GM06990 (cell line): ENCODE results near the gene QPRT.
"Not testable (repeated sequence)": the region's sequence is repeated elsewhere in the genome, so short reads cannot be mapped to it uniquely, and the experiment has no call there.

Source experiments
- DNase-seq: peaks from one replicate; pipeline ENCODE4 v3.0.0-alpha.2; 2011; ENCODE audit not compliant: insufficient read length; ENCODE audit errors: extremely low read depth
- H3K27me3 ChIP-seq: replicated peaks from 2 replicates; pipeline ENCODE4 v1.6.0; 2011; ENCODE audit warnings: low read length; ENCODE audit not compliant: control insufficient read depth, insufficient read depth
- H3K36me3 ChIP-seq: 2 replicates; pipeline ENCODE4 v1.5.1; 2011; ENCODE audit warnings: low read length; ENCODE audit not compliant: control insufficient read depth, insufficient read depth
- H3K4me3 ChIP-seq: replicated peaks from 2 replicates; pipeline ENCODE4 v1.5.1; 2011; ENCODE audit warnings: low read depth, mild to moderate bottlenecking, control low read depth, low read length
- CTCF ChIP-seq: IDR thresholded peaks from 2 replicates; pipeline ENCODE4 v1.5.1; 2011; ENCODE audit warnings: low read length, control low read depth, mild to moderate bottlenecking, inconsistent platforms; ENCODE audit not compliant: insufficient read depth, poor library complexity, severe bottlenecking

QPRT gene

DNA sequence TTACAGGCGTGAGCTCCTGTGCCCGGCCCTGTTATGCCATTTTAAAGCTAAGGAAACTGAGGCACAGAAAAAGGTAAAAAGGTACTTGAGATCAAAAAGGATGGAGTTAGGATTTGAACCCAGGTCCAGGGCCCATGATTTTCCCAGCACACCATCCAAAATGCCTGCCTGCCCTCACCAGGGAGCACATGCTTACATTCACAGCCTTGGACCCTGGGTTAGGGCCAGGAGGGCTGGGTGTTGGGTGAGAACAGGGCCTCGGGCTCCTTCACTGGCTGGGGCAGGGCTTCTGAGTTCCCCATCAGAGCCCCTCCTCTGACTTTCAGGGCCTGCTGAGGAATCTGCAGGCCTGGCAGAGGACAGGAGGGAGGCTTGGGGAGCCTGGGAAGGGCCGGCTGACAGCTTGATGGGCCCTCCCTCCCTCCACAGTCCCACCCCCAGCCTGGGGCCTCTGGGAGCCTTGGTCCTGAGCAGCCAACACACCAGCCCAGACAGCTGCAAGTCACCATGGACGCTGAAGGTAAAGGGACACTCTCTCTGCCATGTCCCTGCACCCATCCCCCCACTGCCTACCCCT lies at the start of gene QPRT:
QPRT (plus strand) TSS at position 490 of the 577 bp plus-strand sequence; CDS start at position 508, 18 bp downstream.
- Histone ChIP-seq H3K4me3 (peak within 1 kb of the TSS; percentile 60), H3K27me3 (no peaks in the 10 kb centered on the region), H3K36me3 (no peaks in the 10 kb centered on the region; the same call in 1 of the 2 replicates)
- no peak for TF ChIP-seq CTCF
- DNase-seq, result peak; percentile 55

DNA sequence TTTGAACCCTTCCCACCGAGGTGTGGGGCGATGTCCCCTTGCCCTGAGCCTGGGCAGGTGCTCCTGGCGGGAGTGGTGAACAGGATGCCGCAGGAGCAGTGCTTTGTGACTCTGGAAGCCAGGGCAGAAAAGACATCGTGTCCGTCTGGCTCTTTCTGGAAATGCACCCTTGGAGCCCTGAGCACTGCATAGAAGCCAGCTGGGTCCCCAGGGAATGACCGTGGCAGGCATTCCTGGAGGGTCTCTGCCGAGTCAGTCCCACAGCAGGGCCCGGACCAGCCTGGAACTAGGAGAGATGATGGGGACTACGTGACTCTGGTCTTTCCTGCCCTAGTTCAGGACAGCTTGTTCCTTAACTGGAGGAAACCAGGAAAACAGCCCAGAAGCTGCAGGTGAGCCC lies 49.7 kb upstream of the QPRT start:
- not testable (repeated sequence) for H3K36me3 ChIP-seq, DNase-seq, H3K4me3 ChIP-seq, H3K27me3 ChIP-seq

- H3K36me3 ChIP-seq, H3K27me3 ChIP-seq, H3K4me3 ChIP-seq, DNase-seq: not testable (repeated sequence)
These were observed 47.3 kb upstream of the QPRT start for GRCh38 chr16:29631658-29632057.

GRCh38 chr16:29635902-29636301 lies 43.1 kb upstream of the QPRT start:
- DNase-seq, H3K36me3 ChIP-seq, H3K27me3 ChIP-seq, H3K4me3 ChIP-seq: not testable (repeated sequence)

DNA sequence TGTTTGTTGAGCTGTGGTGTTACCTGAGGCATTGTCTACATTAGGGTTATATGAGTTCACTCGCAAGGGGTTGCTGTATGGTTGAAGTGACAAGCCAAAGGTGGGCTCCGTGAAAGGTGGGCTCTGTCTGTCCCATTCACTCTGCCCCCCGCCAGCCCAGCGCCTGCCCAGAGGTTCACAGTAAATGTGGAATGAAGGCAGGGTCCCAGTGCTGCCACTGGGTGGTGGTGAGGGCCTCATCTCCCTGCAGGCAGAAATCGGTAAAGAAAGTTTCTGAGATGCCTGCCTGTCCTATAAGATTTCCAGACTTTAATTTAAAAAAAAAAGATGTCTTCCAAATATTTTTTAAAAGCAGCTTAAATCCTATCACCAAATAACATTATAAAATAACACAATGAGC lies 42.6 kb upstream of the QPRT start:
- H3K4me3 ChIP-seq, H3K27me3 ChIP-seq, H3K36me3 ChIP-seq, DNase-seq: not testable (repeated sequence)

- H3K36me3 ChIP-seq, H3K27me3 ChIP-seq, H3K4me3 ChIP-seq, DNase-seq: not testable (repeated sequence)
These were observed 40.2 kb upstream of the QPRT start for GRCh38 chr16:29638751-29639150.

DNA sequence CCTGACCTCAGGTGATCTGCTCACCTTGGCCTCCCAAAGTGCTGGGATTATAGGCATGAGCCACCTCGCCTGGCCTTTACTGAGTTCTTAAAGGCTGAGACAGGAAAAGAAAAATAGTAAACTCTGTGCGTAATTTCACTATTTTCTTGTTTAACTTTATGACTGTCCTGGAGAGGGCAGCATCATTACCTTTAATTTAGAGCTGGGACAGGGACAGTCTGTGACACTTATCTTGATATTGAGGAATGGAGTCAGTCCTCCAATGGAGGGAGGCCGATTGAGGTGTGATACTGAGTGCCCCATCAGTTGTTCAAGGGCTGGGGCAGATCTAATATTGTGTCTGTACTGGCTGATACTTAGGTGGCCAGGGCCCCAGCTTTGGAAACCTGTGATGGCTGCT lies 37.4 kb upstream of the QPRT start:
- Histone ChIP-seq H3K4me3 (no peak overlapping the region), H3K27me3 (no peaks in the 10 kb centered on the region), H3K36me3 (no peaks in the 10 kb centered on the region)
- peak; percentile 37 for TF ChIP-seq CTCF
- no peak for DNase-seq

DNA sequence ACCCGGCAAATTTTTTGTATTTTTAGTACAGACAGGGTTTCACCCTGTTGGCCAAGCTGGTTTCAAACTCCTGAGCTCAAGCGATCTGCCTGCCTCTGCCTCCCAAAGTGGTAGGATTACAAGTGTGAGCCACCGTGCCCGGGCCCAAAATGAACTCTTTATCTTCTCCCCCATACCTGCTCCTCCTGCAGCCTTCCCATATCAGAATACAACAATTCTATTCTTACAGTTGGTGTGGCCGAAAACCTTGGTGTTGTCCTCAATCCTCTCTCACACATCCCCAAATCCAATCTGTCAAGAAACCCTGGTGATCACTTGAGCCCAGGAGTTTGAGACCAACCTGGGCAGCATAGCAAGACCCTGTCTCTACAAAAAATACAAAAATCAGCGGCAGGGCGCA lies 35.4 kb upstream of the QPRT start:
- H3K27me3 ChIP-seq, result no peaks in the 10 kb centered on the region
- H3K36me3 ChIP-seq, result no peaks in the 10 kb centered on the region
- no peak for TF ChIP-seq CTCF
- no peak overlapping the region for H3K4me3 ChIP-seq
- no peak for DNase-seq
